LNCAP (cell line): Measurements from ENCODE around the gene IRF2BP2.

Experiments used
- TF ChIP-seq, protein P1 (sequence below): fragments of 450-650 bp; IDR thresholded peaks from 2 replicates; pipeline ENCODE4 v1.5.1; 2017; ENCODE audit warnings: mild to moderate bottlenecking

The IRF2BP2 gene

DNA sequence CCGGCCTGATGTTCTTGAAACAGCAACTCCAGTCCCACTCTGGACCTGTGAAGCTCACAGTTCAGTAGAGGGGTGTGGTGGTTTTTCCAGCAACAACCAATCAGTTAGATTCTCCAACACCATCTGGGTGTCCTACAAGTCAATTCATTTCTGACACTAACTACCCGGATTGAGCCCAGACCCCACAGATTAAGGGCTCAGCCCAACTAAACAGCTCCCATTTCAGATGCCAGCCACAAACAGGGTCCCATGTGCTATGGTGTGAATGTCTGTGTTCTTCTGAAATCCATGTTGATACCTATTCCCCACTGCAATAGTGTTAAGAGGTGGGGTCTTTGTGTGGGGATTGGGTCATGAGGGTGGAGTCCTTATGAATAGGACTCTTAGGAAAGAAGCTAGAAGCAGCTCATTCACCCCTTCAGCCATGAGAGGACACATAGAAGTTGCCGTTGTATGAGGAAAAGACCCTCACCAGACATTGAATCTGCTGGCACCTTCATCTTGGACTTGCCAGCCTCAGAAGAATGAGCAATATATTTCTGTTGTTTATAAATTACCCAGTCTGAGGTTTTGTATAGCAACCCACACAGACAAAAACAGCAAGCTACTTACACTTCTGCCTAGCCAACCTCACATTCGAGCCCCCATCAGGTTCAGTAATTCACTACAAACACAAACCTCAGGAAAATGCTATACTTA lies 53.6 kb downstream of the IRF2BP2 start:
- TF ChIP-seq, protein P1, sequence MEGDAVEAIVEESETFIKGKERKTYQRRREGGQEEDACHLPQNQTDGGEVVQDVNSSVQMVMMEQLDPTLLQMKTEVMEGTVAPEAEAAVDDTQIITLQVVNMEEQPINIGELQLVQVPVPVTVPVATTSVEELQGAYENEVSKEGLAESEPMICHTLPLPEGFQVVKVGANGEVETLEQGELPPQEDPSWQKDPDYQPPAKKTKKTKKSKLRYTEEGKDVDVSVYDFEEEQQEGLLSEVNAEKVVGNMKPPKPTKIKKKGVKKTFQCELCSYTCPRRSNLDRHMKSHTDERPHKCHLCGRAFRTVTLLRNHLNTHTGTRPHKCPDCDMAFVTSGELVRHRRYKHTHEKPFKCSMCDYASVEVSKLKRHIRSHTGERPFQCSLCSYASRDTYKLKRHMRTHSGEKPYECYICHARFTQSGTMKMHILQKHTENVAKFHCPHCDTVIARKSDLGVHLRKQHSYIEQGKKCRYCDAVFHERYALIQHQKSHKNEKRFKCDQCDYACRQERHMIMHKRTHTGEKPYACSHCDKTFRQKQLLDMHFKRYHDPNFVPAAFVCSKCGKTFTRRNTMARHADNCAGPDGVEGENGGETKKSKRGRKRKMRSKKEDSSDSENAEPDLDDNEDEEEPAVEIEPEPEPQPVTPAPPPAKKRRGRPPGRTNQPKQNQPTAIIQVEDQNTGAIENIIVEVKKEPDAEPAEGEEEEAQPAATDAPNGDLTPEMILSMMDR, result no peak

DNA sequence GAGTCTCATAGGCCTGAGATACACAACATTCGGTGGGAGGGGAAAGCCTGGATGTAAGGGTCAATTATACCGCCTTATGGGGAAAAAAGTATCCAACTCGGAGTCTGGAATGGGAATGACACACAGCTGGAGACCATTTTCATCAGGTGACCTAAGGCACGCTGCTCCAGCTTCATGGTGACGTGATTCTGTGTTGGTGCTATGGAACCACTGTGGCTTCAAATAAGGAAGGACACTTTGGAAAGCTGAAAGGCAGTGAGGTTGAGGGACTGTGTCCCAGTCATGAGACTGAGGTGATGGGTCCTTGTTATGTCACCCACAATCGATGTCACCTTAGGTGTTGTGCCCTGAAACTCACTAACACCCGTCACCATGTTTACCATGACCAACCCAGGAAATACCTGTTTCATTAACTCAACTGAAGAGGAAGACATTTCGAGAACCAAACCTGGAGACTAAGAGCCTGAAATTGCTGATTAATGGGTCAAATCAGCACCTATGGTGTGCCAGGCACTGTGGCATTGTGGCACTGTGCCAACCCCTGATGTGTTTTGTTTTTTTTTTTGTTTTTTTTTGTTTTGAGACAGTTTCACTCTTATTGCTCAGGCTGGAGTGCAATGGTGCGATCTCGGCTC lies 54.5 kb downstream of the IRF2BP2 start:
- TF ChIP-seq, protein P1, result no peak

DNA sequence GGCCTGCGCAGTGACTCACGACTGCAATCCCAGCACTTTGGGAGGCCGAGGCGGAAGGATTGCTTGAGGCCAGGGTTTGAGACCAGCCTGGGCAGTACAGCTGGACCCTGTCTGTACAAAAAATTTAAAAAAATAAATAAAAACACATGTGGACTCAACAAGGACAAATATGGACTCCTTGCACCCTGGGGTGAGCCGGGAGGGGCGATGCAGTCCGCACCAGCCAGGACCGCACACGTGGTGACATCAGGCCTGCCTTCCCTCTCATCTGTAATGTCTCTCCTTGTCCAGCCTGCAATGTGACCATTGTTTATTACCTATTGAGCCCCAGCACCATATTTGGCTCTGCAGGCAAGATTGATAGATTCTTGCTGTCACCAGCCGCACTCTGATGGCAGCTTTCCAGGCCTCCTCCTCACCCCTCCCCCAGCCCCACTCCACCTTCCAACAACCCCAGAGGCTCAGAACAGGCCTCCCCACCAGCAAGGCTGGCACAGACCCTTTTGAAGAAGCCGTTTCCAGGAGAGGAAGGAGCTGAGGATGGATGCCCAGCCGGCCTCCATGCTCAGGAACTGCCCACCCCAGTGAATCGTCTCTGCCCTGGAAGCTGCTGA lies 55.2 kb downstream of the IRF2BP2 start:
- TF ChIP-seq, protein P1, result no peak
